ENCODE data around the gene HS3ST5. TPM values are rescaled to one million over a fixed set of nuclear protein-coding genes. Genes with fewer than 3 reads are reported as not detected.

Gene HS3ST5
- total RNA-seq, 2 donors from 2014 or later = 0.31 to 2.0 TPM

GRCh38 chr6:114135363-114135971 is 207.4 kb downstream of the HS3ST5 start:
- no peak overlapping the region for H3K27ac ChIP-seq (ENCODE audit: low read depth, low read length)
- no peaks in the 10 kb centered on the region for H3K9me3 ChIP-seq (ENCODE audit: control insufficient read depth, low read length)
- TF ChIP-seq CTCF (conservative IDR thresholded peaks at IDR 0.05) = no peak
- H3K27ac Mint-ChIP-seq = no peak overlapping the region
- no peak overlapping the region for H3K9ac ChIP-seq (ENCODE audit: extremely low read depth, low read length, poor library complexity, severe bottlenecking)
- H3K36me3 Mint-ChIP-seq (ENCODE audit: low read depth) = no peaks in the 10 kb centered on the region
- H3K36me3 ChIP-seq (ENCODE audit: control insufficient read depth, insufficient read depth, low read length) = no peaks in the 10 kb centered on the region
- no peaks in the 10 kb centered on the region for H3K9me3 Mint-ChIP-seq
- H3K4me3 Mint-ChIP-seq = no peak overlapping the region
- no peaks in the 10 kb centered on the region for H3K27me3 Mint-ChIP-seq (ENCODE audit: insufficient read depth)
- H3K4me1 Mint-ChIP-seq = no peaks in the 10 kb centered on the region
- WGBS, 2 experiments (ENCODE audit: insufficient coverage in 1 of 2, insufficient read length in 1 of 2) = 85 to 93% methylated on average over 5 of the region's 5 CpGs
- no peaks in the 10 kb centered on the region for H3K4me1 ChIP-seq (ENCODE audit: control insufficient read depth, insufficient read depth, low read length)
- H3K27me3 ChIP-seq (ENCODE audit: control insufficient read depth, insufficient read depth, low read length, poor library complexity, severe bottlenecking) = no peaks in the 10 kb centered on the region
- no peak for DNase-seq
- no peak overlapping the region for H3K4me3 ChIP-seq (ENCODE audit: low read length)

- Mint-ChIP-seq H3K27ac (no peak overlapping the region), H3K4me1 (no peaks in the 10 kb centered on the region), H3K27me3 (ENCODE audit: insufficient read depth) (no peaks in the 10 kb centered on the region), H3K36me3 (ENCODE audit: low read depth) (no peaks in the 10 kb centered on the region), H3K9me3 (no peaks in the 10 kb centered on the region), H3K4me3 (no peak overlapping the region)
- H3K27me3 ChIP-seq (ENCODE audit: control insufficient read depth, insufficient read depth, low read length, poor library complexity, severe bottlenecking) = no peaks in the 10 kb centered on the region
- TF ChIP-seq CTCF (conservative IDR thresholded peaks at IDR 0.05) = no peak
- no peaks in the 10 kb centered on the region for H3K4me1 ChIP-seq (ENCODE audit: control insufficient read depth, insufficient read depth, low read length)
- H3K27ac ChIP-seq (ENCODE audit: low read depth, low read length) = no peak overlapping the region
- H3K9ac ChIP-seq (ENCODE audit: extremely low read depth, low read length, poor library complexity, severe bottlenecking) = no peak overlapping the region
- 92 to 100% methylated on average over 4 of the region's 4 CpGs for WGBS, 2 experiments (ENCODE audit: insufficient coverage in 1 of 2, insufficient read length in 1 of 2)
- DNase-seq = no peak
- H3K9me3 ChIP-seq (ENCODE audit: control insufficient read depth, low read length) = no peaks in the 10 kb centered on the region
- no peak overlapping the region for H3K4me3 ChIP-seq (ENCODE audit: low read length)
- no peaks in the 10 kb centered on the region for H3K36me3 ChIP-seq (ENCODE audit: control insufficient read depth, insufficient read depth, low read length)
These were observed 209.0 kb downstream of the HS3ST5 start for GRCh38 chr6:114133816-114134215.

GRCh38 chr6:114131945-114132344 is 210.9 kb downstream of the HS3ST5 start:
- TF ChIP-seq CTCF (conservative IDR thresholded peaks at IDR 0.05) = no peak
- no peak overlapping the region for H3K27ac ChIP-seq (ENCODE audit: low read depth, low read length)
- Mint-ChIP-seq H3K27ac (no peak overlapping the region), H3K4me3 (no peak overlapping the region), H3K27me3 (ENCODE audit: insufficient read depth) (no peaks in the 10 kb centered on the region), H3K9me3 (no peaks in the 10 kb centered on the region), H3K4me1 (no peaks in the 10 kb centered on the region), H3K36me3 (ENCODE audit: low read depth) (no peaks in the 10 kb centered on the region)
- no peaks in the 10 kb centered on the region for H3K27me3 ChIP-seq (ENCODE audit: control insufficient read depth, insufficient read depth, low read length, poor library complexity, severe bottlenecking)
- no peak overlapping the region for H3K9ac ChIP-seq (ENCODE audit: extremely low read depth, low read length, poor library complexity, severe bottlenecking)
- no peaks in the 10 kb centered on the region for H3K36me3 ChIP-seq (ENCODE audit: control insufficient read depth, insufficient read depth, low read length)
- H3K9me3 ChIP-seq (ENCODE audit: control insufficient read depth, low read length) = no peaks in the 10 kb centered on the region
- WGBS, 2 experiments (ENCODE audit: insufficient coverage in 1 of 2, insufficient read length in 1 of 2) = 100% methylated on average over 1 of the region's 1 CpG
- no peak for DNase-seq
- H3K4me1 ChIP-seq (ENCODE audit: control insufficient read depth, insufficient read depth, low read length) = no peaks in the 10 kb centered on the region
- no peak overlapping the region for H3K4me3 ChIP-seq (ENCODE audit: low read length)

Measured in endodermal cell (in vitro differentiated cells).